GM21619 (cell line): Measurements from ENCODE around the gene HERC2.
"Not testable (repeated sequence)": the region's sequence is repeated elsewhere in the genome, so short reads cannot be mapped to it uniquely, and the experiment has no call there.

ENCODE experiments used
- ATAC-seq: cut with Tn5 transposase; IDR thresholded peaks from one replicate; pipeline ENCODE4 v1.9.1; 2021; ENCODE audit not compliant: unreplicated experiment

The HERC2 gene

DNA sequence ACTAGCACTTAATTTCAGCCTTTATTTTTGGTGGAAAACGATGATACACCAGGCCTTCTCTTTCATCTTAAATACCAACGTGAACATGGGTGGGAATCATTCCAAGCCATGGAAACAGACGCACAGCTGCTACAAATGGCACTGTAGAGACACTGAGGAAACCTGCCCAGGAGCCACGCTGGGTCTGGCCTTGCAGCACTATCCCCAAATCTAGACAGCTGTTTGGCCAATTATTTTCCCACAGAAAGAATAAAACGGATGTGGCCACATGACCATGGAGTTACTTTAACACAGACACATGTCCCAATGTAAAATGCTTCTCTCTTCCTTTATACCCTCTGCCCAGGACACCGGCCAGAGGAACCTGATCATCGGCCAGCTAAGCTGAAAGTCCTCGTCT lies 139.2 kb downstream of the HERC2 start:
- no peak for ATAC-seq

- ATAC-seq = no peak
These were observed 139.8 kb downstream of the HERC2 start for GRCh38 chr15:28182216-28182615.

- no peak for ATAC-seq
These were observed 140.6 kb downstream of the HERC2 start for GRCh38 chr15:28181366-28181765.

- ATAC-seq = no peak
These were observed 142.7 kb downstream of the HERC2 start for GRCh38 chr15:28179270-28179669.

- ATAC-seq = no peak
These were observed 143.3 kb downstream of the HERC2 start for GRCh38 chr15:28178727-28179126.

DNA sequence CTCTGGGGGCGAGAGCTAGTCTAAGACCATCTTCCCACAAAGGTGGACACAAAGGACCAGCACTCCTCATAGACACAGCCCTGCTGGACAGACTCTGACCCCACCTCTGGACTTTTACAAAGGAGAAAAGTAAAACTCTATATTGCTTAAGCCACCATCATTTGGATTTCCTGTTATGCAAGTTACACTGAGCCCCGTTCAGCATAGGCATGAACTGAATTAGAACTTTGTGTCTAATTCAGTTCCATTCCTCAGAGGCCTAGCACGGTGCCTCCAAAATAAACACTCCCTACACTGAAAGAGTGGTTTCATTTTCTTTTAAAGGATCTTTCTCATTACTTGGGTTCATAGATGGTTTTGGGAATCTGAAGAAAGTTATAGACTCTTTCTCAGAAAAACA lies 143.7 kb downstream of the HERC2 start:
- ATAC-seq = no peak

- no peak for ATAC-seq
These were observed 152.6 kb downstream of the HERC2 start for GRCh38 chr15:28169366-28169765.

- not testable (repeated sequence) for ATAC-seq
These were observed 153.4 kb downstream of the HERC2 start for GRCh38 chr15:28168405-28169121.

GRCh38 chr15:28167042-28167441 lies 154.9 kb downstream of the HERC2 start:
- no peak for ATAC-seq

DNA sequence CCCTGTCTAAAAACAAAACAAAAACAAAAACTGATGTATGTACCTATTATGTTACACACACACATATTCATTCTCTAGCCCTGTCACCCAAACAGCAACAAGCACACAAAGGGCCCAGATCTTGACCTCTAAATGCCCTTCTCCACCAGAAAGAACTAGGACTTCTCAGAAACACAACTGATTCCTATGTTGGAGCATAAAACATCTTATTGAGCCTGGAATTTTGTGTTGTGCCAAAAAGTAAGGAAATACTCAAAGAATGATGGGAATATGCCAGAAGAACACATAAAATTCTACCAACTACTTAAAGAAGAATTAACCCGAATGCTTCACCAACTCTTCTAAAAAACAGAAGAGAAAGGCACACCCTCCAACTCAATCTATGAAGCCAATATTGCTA lies 156.2 kb downstream of the HERC2 start:
- no peak for ATAC-seq

DNA sequence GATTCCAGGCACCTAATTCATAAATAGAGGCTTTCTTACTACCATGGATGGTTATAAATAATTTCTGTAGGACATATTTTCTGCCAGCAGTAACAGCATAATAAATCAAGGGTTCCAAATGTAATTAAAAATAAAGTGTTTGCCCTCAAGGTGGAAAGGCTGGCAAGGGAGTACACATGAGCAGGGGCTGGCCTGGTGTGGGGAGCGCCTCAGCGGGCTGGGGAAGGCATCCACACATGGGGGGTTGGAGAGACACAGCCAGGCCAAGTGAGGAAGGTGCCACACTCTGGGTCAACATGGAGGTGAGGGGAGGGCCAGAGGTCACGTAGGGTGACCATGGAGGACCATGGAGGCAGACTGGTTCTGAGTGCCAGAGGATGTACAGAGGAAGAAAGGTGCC lies 157.1 kb downstream of the HERC2 start:
- no peak for ATAC-seq

DNA sequence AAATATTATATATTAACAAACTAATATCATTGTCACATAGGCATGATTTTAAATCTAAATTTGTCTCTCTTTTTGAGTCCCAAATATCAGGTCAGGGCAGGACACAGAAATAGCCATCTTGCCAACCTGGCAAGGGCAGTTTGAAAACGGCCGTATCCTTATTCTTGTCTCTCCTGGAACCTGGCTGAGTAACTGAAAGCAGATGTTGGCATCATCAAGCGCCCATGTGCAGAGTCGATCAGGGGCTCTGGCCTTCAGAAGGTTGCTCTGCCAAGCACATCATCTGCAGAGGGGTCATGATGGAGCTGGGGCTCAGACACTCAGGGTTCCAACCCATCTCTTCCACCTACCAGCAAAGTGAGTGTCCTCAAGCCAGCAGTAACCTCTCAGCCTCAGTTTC lies 167.7 kb downstream of the HERC2 start:
- ATAC-seq = no peak

- no peak for ATAC-seq
These were observed 168.4 kb downstream of the HERC2 start for GRCh38 chr15:28153492-28154119.

GRCh38 chr15:28152538-28152923 lies 169.4 kb downstream of the HERC2 start:
- ATAC-seq = not testable (repeated sequence)

GRCh38 chr15:28151864-28152537 lies 170.0 kb downstream of the HERC2 start:
- not testable (repeated sequence) for ATAC-seq

DNA sequence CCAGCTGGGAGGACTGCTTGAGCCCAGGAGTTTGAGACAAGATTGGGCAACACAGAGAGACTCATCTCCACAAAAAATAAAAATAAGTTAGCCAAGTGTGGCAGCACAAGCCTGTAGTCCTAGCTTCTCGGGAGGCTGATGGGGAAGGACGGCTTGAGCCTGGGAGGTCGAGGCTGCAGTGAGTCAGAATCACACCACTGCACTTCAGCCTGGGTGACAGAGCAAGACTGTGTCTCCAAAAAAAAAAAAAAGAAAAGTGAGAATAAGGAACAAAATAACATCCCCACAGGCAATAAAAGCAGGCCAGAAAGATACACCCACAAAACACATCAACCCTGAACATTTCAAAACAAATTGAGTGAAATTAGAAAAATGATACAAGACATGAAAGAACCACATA lies 174.2 kb downstream of the HERC2 start:
- ATAC-seq = no peak

DNA sequence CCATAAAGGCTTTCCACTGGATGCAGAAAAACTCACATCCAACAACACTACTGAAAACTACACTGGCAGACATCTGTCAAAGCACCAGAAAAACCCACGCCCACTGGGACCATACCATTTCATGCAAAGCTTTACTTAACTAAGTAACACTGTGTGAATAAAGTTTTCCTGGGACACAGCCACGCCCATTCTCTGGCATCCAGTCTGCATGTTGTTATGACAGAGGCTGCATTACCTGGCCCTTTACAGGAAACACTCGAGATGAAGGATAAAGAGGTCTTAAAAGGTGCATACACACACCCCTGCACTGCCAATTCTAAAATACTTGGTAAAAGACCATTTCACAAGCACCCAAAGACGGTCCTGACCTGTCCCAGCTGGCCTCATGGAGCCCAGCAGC lies 176.6 kb downstream of the HERC2 start:
- ATAC-seq = not testable (repeated sequence)

DNA sequence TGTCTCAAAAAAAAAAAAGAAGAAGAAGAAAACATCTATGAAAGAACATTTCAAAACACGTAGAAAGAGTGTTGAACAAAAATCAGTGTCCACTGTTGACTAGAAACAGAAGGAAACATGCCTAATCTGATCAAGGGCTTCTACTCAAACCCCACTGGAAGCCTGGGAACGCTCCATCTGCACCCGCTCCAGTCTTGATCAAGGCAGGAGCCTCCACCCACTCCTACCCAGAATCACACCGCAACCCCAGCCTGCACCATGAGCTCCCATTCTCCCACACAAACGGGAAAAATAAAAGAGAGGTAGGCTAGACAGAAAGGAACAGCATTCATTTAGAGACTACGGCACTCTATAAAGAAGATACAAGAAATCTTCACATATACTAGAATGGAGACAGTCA lies 181.9 kb downstream of the HERC2 start:
- no peak for ATAC-seq

DNA sequence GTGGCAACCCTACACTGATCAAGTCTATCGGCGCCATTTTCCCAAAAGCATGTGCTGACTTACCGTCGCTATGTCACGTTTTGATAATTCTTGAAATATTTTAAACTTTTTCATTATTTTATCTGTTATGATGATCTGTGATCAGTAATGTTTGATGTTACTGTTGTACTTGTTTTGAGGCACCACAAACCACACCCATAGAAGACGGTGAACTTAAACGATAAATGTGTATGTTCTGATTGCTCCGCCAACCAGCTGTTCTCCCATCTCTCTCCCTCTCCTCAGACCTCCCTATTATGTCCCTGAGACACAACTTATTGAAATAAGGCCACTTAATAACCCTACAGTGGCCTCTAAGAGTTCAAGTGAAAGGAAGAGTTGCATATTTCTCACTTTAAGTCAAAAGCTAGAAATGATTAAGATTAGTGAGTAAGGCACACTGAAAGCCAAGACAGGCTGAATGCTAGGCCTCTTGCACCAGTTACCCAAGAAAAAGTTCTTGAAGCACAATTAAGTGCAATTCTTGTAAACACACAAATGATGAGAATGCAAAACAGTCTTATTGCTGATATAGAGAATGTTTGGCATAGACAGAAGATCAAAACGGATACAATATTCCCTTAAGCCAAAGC lies 184.5 kb downstream of the HERC2 start:
- not testable (repeated sequence) for ATAC-seq

DNA sequence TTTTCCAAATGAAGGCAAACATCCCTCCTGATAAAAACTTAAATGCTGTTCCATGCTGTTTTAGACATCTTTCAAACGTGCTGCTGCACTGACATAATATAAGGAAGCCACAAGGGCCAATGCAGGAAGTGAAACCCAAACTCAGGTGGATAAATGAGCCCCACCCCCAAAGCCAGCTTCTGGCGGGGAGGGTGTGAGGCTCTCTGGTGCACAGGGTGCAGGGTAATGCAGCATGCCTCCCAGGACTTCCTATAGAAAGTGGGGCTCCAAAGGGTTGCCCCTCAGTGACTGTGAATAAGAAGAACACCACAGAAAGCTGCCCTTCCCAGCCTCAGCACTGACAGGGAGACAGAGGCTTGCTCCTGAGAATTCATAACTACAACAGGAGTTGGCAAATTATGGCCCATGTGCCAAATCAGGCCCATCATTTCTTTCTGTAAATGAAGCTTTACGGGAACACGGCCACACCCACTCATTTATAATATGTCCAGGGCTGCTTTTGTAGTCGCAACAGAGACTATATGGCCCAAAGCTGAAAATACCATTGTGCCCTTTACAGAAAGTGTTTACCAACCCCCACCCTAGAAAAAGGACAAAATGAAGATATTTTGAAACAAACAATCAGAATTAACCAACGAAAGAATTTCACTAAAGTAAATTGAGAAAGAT lies 185.6 kb downstream of the HERC2 start:
- peak; percentile 95 for ATAC-seq

- ATAC-seq = no peak
These were observed 188.7 kb downstream of the HERC2 start for GRCh38 chr15:28133281-28133680.
